GM18507 (cell line): ENCODE measurements around the gene UBE2QL1.

Experiments used
- DNase-seq: peaks from one replicate; pipeline ENCODE4 v3.0.0; 2011; ENCODE audit warnings: low read depth; ENCODE audit not compliant: insufficient read length; ENCODE audit errors: extremely low spot score
- FAIRE-seq: peaks from 2 replicates; lab custom pipeline; 2011; peaks lifted over from hg19 to GRCh38; lab: Jason Lieb, UNC

The UBE2QL1 gene

DNA sequence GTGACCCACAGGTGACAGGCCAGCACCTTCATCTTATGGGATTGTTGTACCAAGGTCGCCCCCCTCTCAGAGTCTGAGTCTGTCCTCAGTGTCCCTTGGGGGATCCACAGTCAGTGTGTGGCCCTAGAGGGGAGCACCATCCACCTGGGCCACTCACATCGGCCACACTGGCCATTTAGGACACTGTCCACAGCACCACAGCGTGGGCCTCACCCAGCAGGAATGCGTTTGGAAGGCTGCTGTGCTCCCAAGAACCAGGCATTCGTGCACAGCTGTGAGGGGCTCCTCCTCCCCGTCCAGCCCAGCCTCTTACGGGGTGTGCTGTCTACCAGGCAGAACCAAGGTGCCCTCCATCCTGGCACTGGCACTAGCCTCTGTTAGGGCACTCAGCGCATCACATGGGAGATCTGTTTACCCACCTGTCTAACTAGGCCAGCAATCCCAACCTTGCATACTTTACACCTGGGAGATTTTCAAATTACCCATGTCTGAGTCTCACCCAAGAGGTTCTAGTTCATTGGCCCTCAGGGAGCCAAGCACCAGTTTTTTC is 24.5 kb upstream of the UBE2QL1 start:
- FAIRE-seq = no peak
- no peak for DNase-seq

DNA sequence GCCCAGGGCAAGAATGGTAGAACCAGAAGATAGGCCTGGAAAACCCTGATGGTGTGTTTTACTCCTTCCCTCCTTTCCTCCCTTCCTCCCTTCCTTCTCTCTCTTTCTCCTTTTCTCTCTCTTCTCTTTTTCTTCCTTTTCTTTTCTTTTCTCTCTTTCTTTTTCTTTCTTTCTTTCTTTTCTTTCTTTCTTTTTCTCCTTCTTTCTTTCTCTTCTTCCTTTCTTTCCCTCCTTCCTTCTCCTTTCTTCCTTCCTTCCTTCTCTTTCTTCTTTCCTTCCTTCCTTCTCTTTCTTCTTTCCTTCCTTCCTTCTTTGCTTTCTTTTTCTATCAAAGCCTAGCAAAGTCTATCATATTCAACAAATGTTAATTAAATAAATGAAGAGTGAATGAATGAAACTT is 24.0 kb upstream of the UBE2QL1 start:
- DNase-seq = no peak
- no peak for FAIRE-seq

DNA sequence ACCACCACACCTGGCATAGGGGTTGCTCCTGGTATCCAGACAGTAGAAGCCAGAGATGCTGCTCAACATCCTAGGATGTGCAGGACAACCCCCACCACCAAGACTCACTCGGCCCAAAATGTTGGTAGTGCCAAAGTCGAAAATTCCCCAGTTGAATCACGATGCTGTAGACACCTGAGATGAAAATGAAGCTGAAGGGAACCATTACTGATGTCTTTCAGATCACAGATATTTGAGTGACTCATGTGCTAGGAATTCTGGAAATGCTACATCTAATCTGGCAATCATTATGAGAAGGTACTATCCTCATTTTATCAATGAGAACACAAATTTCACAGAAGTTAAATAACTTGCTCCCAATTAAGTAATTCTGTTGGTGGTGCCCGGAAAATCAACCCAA is 21.0 kb upstream of the UBE2QL1 start:
- FAIRE-seq = no peak
- no peak for DNase-seq

DNA sequence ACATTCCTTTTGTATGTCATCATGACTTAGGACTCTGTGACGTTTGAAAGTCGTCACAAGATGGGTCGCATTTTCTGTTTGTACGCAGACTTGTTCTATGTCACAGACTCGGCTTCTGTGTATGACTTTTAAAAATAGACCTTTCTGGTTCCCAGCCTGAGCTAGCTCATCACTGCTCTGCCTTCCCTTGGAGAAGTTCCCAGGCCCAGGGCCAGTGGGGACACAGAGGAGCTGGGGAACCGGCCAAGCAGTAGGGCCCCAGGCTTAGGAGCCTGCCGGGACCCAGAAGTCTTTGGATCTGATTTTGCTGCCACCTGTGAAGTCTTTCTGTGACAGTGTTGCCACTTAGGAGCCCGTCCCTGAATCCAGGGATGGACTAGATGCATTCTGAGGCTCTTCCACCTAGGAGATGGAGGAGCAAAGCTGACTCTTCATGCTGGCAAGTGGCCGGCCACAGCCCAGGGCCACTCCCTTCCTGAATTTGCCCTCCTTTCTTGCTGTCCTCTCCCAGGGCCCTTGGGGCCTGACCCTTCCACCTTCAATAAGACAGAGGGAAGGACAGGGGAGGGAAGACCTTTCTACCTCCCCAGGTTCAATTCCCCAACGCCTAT is 18.1 kb upstream of the UBE2QL1 start:
- DNase-seq = no peak
- no peak for FAIRE-seq

DNA sequence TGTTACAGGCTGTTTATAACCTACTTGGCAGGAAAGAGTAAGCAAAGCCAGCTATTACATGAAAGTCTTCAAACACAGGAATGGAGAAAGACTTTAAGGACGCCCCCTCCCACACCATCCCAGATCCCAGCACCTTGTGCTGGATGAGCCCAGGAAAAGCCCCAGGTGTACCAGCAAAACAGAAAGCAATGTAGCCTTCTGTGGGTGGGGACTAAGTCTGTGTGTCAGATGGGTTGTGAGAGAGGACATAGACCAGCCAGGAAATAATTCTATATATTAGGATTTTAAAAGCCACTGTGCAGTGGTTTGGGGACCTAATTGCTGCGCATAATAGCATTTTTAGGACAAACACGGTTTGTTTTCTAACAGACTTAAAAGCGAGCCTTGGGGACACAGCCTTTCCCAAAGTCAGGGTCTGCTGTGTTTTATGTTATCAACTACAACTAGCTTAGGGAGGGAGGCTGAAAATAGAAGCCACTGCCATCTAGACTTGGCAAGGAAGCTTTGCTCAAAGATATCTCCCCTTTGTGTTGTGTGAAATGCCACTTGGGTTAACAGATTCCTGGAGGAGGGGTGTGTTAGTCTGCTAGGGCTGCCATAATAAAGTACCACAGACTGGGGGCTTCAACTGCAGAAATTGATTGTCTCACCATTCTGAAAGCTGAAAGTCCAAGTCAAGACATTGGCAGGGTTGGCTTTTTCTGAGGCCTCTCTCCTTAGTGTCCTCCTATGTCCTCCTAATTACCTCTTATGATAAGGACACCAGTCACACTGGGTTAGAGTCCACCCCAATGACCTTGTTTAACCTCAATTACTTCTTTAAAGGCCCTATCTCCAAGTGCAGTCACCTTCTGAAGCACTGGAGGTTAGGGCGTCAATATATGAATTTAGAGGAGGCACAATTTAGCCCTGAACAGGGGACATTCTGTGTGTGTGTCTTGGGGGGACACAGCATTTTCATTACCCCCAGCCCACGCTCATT is 17.2 kb upstream of the UBE2QL1 start:
- FAIRE-seq (no peak), DNase-seq (no peak)

DNA sequence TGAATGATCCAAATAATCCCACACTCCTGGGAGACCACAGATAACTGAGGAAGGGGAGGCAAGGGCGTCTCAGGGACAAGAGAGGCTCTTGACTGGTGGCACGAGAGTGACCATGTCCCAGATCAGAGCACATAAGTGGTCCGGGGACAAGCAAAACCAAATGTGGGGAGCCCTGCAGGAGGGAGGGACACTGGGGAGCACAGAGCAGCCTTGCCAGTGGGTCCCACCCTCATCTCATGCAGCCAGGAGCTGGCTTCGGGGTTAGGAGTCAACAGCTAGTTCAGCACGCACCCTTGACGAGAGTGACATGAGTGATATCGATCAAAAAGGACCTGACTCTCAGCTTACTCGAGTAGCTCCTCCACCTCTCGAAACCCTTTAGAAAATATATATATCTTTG is 16.5 kb upstream of the UBE2QL1 start:
- FAIRE-seq (no peak), DNase-seq (no peak)

DNA sequence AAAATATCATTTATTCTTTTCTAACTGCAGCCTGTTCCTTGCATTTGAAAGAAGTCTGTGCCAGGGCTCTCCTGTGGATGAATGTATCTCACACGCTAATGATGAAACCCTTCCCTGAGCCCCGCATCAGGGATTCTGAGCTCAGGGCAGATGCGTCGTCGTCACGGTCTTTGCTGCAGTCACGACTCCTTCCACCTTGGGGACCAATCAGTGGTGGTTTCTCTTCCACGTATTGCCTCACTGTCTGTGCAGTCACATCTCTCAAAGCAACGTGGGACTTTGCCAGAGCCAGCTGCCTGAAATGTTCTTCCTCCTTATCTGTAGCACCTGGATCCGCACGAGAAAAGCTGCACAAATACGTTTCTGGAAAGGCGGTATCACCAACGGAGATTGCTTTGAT is 13.9 kb upstream of the UBE2QL1 start:
- FAIRE-seq (no peak), DNase-seq (no peak)

DNA sequence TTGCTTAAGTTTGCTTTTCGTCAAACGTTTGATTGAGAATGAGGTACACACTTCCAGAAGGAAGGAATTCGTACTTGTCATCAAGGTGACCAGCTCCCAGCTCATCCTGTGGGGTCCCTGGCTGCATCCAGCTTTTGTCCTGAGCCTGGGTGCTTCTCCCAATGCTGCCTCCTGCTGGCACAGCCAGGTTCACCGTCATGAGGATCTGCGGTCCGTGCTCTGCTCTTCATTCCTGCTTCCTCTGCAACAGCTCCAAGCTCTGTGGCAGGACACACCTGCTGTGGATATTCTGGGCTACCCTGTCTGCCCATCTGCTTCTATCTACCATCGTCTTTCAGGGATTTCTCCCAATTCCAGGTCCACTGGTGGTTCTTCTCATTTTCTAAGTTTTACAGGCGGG is 13.3 kb upstream of the UBE2QL1 start:
- FAIRE-seq = no peak
- DNase-seq = no peak

DNA sequence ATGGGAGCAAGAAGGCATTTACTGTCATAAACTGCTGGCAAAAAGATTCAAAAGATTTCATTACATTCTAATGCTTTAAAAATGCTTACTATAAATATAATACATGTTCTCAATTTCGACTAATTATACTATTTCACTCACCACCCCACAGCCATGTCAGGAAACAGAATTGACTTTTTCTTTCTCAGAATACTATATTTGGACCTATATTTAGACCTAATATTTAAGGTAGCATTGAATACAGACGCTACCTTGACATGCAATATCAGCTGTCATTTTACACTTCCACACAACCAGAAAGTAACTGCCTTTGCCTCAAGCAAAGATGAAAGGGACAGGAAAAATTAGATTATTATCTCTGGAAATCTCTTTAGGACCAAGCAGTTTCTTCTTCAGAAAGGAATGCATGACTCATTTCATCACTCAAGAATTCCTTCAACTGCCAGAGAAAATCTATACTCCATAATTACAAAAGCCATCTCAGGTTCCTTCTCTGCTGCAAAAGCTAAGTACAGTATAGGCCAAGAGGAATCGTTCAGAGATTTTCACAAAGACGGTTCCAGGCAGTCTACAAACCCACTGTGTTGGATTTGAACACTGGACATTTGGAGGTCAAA is 11.8 kb upstream of the UBE2QL1 start:
- FAIRE-seq (no peak), DNase-seq (no peak)

DNA sequence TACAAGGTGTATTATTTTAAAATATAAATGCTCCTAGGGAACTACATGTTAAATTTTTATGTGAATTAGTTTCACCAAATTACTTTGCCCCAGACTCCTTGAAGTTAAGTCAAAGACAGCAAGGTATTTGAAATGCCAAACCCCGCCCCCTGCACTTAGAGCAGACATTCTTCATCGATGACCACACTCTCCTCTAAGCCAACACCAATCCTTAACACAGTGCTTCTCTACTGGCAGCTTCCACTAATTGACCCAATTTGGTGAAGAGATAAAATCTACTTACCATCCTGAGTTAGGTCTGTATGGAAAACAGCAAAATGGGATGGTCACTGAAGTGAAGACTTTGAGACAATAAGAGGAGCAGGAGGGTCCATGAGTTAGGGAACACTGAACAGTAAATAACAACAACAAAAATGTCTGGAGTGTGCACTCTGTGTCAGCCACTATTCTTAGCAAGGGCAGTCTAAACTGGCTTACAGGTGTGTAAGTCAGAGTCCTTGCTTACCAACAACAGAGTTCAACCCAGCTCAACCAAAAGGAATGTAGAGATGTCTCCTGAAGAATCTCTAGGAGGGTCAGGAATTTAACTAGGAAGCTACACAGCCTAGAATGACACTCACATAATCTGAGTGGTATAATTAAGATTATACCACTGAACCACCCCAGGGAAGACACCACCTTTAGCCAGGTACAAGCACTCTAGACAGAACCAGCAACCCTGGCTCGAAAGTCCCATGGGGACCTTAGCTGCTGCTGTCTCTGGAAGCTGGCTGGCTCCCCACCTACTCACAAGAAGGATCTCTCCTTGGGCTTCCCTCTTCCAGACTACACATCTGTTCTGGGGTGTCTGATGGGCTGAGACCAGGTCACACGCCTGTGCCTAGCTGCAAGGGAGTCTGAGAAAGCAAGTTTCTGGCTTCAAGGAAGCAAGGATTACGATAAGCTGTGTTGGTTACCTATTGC is 8.8 kb upstream of the UBE2QL1 start:
- DNase-seq = no peak
- no peak for FAIRE-seq

DNA sequence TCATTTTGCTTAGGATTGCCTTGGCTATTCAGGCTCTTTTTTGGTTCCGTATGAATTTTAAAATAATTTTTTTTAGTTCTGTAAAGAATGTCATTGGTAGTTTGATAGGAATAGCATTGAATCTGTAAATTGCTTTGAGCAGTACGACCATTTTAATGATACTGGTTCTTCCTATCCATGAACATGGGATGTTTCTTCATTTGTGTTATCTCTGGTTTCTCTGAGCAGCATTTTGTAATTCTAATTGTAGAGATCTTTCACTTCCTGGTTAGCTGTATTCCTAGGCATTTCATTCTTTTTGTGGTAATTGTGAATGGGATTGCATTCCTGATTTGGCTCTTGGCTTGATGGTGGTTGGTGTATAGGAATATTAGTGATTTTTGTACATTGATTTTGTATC is 6.3 kb upstream of the UBE2QL1 start:
- FAIRE-seq (no peak), DNase-seq (no peak)

DNA sequence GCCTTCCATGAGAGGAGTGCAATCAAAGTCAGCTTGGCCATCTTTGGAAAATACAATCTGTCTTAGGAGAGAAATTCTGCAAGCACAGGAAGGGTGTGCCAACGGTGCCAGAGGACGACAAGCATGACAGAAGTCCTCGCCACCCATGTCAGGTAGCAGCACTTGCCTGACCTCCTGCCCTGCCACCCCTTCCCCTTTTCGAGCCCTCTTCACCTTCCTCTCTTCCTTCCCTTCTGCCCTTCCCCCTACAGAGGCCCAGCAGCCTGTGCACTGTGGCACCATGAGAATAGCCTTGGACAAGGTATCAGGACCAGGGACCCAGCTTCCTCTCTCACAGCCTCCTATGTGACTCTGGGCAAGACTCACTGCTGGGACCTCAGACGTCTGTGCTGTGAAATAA is 5.3 kb upstream of the UBE2QL1 start:
- no peak for FAIRE-seq

DNA sequence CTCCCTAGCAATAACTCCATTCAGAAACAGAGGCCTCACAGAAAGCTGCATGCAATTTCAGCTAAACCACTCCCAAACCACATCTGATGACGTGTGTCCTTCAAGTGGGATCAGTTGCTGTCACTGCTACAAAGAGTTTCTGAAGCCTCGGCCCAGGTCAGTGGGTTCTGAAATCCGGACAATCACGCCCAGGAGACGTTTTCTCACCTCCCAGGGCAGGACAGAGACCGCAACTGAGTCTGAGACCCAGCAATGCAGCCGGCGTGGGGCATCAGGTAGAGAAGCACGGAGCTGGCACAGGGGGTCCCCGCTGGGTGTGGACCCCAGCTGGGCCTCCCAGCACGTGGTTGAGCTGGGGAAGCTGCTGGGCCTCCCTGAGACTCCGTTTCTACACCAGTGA is 2.6 kb upstream of the UBE2QL1 start:
- FAIRE-seq = no peak
- no peak for DNase-seq

More for the DNA sequence above, 5.3 kb upstream of the UBE2QL1 start:
- DNase-seq = no peak

DNA sequence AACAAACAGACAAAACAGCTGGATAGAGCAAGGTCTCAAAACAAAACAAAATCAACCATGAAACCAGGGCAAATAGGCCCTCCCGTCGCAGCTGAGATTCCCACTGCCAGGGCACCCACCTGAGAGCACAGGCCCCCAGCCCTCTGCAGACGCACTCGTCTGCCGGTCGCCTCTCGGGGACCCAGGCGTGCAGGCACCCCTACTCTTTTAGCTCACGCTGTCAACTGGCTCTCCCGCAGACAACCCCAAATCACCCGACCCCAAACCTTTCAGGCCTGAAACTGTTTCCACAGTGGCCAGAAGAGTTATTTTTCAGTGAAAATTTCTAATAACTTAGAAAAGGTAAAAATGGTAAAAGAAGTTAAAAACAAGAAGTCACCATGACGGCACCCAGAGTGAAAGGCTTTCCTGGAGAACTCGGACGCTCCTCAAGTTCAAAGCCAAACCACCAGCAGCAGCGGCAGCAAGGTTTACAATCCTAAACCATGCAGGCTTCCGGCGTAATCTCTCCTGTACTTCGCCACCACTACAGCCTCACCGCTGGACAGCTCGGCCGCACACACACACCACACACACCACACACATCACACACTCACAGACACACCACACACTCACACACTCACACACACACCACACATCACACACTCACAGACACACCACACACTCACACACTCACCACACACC is 1.9 kb upstream of the UBE2QL1 start:
- FAIRE-seq = no peak

DNA sequence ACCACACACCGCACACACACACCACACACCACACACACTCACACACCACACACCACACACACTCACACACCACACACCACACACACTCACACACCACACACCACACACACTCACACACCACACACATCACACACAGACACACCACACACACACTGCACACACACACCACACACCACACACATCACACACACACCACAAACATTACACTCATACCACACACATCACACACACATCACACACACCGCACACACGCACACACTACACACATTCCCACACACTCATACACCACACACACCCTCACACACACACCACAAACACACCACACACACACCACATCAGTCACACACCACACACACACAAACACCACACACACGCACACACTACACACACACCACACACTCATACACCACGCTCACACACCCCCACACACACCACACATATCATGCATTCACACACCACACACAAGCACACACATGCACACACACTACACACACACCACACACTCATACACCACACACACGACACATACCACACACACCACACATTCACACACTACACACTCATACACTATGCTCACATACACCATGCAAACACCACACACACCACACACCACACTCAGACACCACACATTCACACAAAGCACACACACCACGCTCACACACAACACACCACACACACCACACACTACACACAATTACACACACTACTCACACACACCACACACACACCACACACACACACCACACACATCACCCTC is 1.1 kb upstream of the UBE2QL1 start:
- DNase-seq (no peak), FAIRE-seq (no peak)

More for the DNA sequence above, 1.9 kb upstream of the UBE2QL1 start:
- DNase-seq = no peak

DNA sequence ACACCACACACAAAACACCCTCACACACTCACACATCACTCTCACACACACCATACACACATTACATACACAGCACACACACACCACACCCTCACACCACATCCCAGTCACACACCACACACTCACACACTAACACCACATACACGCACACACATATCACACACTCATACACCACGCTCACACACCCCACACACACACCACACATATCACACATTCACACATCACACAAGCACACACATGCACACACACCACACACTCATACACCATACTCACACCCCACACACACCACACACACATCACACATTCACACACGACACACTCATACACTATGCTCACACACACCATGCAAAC is 543 bp upstream of the UBE2QL1 start:
- DNase-seq (no peak), FAIRE-seq (no peak)

DNA sequence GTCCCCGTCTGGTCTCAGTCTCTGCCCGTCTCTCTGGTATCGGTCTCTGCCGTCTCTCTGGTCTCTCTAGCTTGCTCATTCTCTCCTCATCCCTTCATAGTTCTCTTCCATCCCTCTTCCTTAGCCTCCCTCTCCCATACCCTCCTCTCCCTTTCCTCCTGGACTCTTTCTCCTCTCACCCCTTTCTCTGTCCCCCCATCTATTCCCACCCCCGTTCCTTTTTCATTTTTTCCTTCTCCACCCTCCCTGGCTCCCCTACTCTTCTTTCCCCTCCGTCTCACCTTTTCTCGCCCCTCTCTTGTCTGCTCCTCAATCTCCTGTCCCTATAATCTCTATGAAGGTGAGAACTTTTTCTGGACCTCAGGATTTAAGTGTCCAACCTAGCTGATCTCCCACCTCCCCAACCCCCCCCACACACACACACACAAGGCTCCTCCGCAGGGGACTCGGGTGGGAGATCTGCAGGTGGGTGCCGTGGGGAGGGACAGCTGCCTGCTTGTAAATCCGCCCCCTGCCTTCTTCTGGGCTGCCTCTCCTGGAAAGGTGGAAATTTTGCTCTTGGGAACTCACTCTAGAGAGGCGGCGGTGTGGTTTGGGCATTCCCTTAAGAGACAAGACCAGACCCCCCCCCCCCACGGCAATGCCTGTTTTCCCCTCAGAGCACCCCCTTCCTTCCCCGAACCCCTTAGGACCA is 953 bp downstream of the UBE2QL1 start:
- DNase-seq (no peak), FAIRE-seq (no peak)
